GM12801 (cell line): Measurements from ENCODE around the gene IL6R.

Experiments used
- CTCF ChIP-seq: IDR thresholded peaks from one replicate; pipeline ENCODE4 v1.5.1; 2011; ENCODE audit warnings: control low read depth; ENCODE audit not compliant: insufficient read length; ENCODE audit errors: extremely low read depth

Gene IL6R

DNA sequence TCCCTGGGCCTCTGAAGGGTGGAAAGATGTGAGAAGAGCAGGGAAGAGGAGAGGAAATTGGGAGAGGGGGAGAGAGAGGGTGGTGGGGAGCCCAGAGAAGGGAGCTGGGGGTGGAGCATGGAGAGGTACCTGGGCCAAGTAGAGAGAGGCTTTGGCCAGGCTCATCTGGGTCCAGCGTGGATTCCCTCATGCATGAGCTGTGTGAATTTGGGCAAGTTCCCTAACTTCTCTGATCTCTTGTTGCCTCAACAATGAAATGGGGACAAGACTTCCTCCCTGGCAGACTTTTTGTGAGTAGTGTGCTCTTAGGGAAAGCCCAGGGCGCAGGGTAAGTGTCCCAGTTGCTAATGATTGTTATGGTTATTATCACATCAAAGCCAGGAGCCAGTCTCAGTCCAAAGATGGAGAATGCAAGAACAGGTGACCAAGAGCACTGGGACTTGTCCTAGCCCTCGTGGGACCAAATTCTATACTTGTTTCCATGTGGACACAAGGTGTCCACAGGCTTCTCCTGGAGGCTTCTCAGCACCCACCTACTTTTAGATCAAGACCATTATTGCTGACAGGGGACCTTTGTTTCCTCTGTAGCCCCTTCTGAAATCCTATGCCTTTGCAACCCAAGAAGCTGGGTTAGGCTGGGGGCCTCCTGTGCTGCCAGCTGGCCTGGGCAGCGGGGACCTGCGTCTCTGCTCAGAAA, 13.9 kb downstream of the IL6R start:
- no peak for TF ChIP-seq CTCF

DNA sequence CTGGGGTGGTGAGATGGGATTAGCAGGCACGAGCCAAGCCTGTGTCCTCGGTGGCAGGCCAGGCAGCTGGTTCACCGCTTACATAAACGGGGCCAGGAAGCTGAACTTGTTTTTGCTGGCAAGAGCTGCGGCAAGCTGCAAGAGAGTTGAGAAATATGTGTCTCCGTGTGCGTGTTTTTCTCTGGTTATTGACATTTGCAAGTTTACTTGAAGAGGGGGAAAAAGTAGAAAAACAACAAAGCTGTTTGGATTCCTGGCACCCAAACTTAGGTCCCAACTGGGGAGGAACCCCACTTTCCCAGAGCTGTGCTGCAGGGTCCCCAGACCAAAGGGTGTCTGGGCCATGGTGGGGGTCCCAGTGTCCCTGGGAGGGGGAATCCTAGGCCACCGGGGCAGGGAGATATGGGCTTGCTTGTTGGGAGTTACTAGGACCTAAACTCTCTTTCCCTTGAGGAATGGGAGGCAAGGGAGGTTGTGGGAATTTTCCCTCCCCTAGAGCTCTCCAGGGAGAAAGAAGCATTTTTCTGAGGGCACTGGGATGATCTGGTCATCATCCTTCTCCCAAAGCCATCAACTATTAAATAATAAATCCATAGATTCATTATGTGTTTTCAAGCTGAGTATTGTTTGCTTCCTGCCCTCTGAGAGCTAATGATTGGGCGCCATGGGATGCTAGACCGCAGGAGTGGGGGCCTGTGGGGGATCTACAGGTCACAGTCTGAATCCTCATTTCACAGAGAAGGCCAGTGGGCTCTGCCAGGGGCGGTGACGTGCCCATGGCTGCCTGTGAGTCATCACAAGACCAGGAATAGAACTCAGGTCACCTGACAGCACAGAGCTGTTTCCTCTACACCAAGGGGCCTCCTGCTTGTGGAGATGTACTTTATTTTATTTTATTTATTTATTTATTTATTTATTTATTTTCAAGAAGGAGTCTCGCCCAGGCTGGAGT, 14.8 kb downstream of the IL6R start:
- TF ChIP-seq CTCF: no peak

DNA sequence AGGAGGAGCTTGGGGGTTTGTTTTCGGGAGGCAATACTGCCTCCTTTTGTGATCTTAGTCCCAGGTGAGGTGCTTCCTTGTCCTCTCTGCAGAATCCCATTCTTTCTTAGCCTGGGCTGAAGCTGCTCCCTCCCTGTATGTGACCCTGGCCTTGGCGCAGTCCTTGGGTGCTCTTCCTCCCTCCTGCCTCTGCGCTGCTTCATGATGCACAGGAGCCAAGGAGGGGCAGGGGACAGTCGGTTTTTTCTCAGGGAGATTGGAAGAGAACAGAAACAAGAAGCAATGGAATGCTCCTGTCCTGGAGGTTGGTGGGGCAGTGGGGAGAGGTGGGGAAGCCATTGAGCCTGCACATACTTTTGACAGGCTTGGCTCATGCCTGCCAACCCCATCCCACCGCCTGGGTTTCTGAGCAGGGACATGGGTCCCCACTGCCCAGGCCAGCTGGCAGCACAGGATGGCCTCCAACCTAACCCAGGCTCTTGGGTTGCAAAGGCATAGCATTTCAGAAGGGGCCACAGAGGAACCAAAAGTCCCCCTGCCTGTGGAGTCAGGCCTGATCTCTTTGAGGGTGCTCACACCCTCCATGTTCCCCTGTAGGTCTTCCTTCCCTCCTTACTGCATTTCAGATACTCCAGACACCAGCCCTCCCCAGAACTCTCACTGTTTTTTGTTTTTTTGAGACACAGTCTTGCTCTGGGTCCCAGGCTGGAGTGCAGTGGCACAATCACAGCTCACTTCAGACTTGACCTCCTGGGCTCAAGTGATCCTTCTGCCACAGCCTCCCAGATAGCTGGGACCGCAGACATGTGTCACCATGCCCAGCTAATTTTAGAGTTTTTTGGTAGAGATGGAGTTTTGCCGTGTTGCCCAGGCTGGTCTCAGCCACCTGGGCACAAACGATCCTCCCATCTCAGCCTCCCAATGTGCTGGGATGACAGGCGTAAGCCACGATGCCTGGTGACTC, 16.1 kb downstream of the IL6R start:
- no peak for TF ChIP-seq CTCF

DNA sequence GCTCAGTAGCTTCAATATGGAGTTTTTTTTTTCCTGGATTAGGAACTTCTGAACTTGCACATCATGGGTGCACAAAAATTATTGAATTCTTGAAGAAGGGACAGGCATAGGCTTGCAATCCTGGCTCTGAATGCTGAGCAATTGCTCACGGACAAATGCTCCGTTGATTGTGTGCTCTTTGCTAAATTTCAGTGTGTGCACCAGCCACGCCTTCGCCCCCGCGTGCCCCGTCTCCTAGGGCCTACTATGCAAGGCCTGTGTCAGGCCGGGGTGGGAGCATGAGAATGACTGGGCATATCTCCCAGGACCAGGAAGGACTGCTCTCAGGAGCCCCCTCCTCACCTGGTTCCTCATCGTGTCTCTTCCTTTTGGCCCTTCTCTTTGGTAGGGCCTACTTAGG, 17.4 kb downstream of the IL6R start:
- TF ChIP-seq CTCF: no peak

- no peak for TF ChIP-seq CTCF
Observed at GRCh38 chr1:154423304-154423987, 18.3 kb downstream of the IL6R start.

- TF ChIP-seq CTCF: no peak
Observed at GRCh38 chr1:154423988-154424326, 18.8 kb downstream of the IL6R start.
